EL (cell line): ENCODE data around the gene PREB.

Source experiments
- DNase-seq: peaks from one replicate; pipeline ENCODE4 v3.0.0-alpha.2; 2016

PREB gene

GRCh38 chr2:27094353-27094984 lies 40.0 kb downstream of the PREB start:
- DNase-seq = no peak

GRCh38 chr2:27093430-27094352 lies 40.7 kb downstream of the PREB start:
- DNase-seq = no peak

GRCh38 chr2:27092696-27093429 lies 41.6 kb downstream of the PREB start:
- DNase-seq = no peak

GRCh38 chr2:27091746-27092695 lies 42.4 kb downstream of the PREB start:
- DNase-seq = no peak

GRCh38 chr2:27089111-27089954 lies 45.1 kb downstream of the PREB start:
- DNase-seq = no peak

- no peak for DNase-seq
Observed at GRCh38 chr2:27088634-27089033, 45.8 kb downstream of the PREB start.

- DNase-seq = no peak
Observed at GRCh38 chr2:27087823-27088410, 46.5 kb downstream of the PREB start.

- peak; percentile 44 for DNase-seq
Observed at GRCh38 chr2:27086724-27087593, 47.5 kb downstream of the PREB start, which contains the start of gene KHK. TSS of gene KHK (plus strand) at chr2:27086772. CDS start at chr2:27087260, 488 bp downstream.

GRCh38 chr2:27086090-27086723 lies 48.2 kb downstream of the PREB start:
- DNase-seq = peak; percentile 91

GRCh38 chr2:27085673-27086089 lies 48.8 kb downstream of the PREB start:
- peak; percentile 61 for DNase-seq

- DNase-seq = no peak
Observed at GRCh38 chr2:27085062-27085672, 49.3 kb downstream of the PREB start.

- DNase-seq = no peak
Observed at GRCh38 chr2:27084297-27085061, 50.0 kb downstream of the PREB start.

GRCh38 chr2:27083410-27084296 lies 50.8 kb downstream of the PREB start:
- no peak for DNase-seq

- no peak for DNase-seq
Observed at GRCh38 chr2:27082773-27083409, 51.5 kb downstream of the PREB start.

- no peak for DNase-seq
Observed at GRCh38 chr2:27081984-27082772, 52.3 kb downstream of the PREB start.
